ENCODE data around the gene KIRREL3.

The KIRREL3 gene

GRCh38 chr11:126497581-126498122, 502.9 kb downstream of the KIRREL3 start:
- no peak for DNase-seq

- DNase-seq: no peak
Measured at GRCh38 chr11:126496576-126497337, 503.8 kb downstream of the KIRREL3 start.

GRCh38 chr11:126495281-126496220, 505.0 kb downstream of the KIRREL3 start:
- DNase-seq: no peak

- no peak for DNase-seq
Measured at GRCh38 chr11:126494831-126495230, 505.7 kb downstream of the KIRREL3 start.

GRCh38 chr11:126492331-126493082, 508.1 kb downstream of the KIRREL3 start:
- no peak for DNase-seq

- DNase-seq: no peak
Measured at GRCh38 chr11:126491092-126491491, 509.5 kb downstream of the KIRREL3 start.

- DNase-seq: no peak
Measured at GRCh38 chr11:126489836-126490660, 510.5 kb downstream of the KIRREL3 start.

- no peak for DNase-seq
Measured at GRCh38 chr11:126488591-126489370, 511.8 kb downstream of the KIRREL3 start.

- no peak for DNase-seq
Measured at GRCh38 chr11:126487711-126488110, 512.9 kb downstream of the KIRREL3 start.

- no peak for DNase-seq
Measured at GRCh38 chr11:126485986-126486635, 514.5 kb downstream of the KIRREL3 start.

GRCh38 chr11:126485021-126485792, 515.4 kb downstream of the KIRREL3 start:
- no peak for DNase-seq

- DNase-seq: no peak
Measured at GRCh38 chr11:126484266-126484665, 516.3 kb downstream of the KIRREL3 start.

GRCh38 chr11:126483621-126484195, 516.9 kb downstream of the KIRREL3 start:
- no peak for DNase-seq

- no peak for DNase-seq
Measured at GRCh38 chr11:126482586-126483108, 517.9 kb downstream of the KIRREL3 start.

- DNase-seq: no peak
Measured at GRCh38 chr11:126481303-126481680, 519.3 kb downstream of the KIRREL3 start.

- peak; percentile 86 for DNase-seq
Measured at GRCh38 chr11:126480410-126481302, 519.9 kb downstream of the KIRREL3 start.

- DNase-seq: no peak
Measured at GRCh38 chr11:126480015-126480409, 520.6 kb downstream of the KIRREL3 start.
